Activated CD8-positive, alpha-beta memory T cell treated with anti-CD3 and anti-CD28 coated beads, Interleukin-2, amount 50 U/mL, for 24 hours (primary cell): ENCODE data around the gene RYR1.
"Not testable (repeated sequence)": the region's sequence is repeated elsewhere in the genome, so short reads cannot be mapped to it uniquely, and the experiment has no call there.

Source experiments
- DNase-seq: peaks from one replicate; pipeline ENCODE4 v3.0.0-alpha.2; 2020; ENCODE audit errors: extremely low read depth

RYR1 gene

GRCh38 chr19:38514812-38515633 is 81.5 kb downstream of the RYR1 start:
- no peak for DNase-seq

DNA sequence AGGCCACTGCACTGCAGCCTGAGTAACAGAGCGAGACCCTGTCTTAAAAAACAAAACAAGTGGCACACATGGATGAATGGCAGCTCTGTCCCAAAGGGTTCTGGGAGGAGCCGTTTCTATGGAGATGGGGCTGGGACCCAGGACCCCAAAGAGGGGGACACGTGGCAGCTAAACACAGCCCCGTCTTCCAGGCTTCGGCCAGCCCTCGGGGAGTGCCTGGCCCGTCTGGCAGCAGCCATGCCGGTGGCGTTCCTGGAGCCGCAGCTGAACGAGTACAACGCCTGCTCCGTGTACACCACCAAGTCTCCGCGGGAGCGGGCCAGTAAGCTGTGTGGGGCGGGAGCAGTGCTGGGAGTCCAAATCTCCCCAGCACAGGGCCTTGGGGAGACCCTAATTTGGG is 82.4 kb downstream of the RYR1 start:
- DNase-seq = no peak

DNA sequence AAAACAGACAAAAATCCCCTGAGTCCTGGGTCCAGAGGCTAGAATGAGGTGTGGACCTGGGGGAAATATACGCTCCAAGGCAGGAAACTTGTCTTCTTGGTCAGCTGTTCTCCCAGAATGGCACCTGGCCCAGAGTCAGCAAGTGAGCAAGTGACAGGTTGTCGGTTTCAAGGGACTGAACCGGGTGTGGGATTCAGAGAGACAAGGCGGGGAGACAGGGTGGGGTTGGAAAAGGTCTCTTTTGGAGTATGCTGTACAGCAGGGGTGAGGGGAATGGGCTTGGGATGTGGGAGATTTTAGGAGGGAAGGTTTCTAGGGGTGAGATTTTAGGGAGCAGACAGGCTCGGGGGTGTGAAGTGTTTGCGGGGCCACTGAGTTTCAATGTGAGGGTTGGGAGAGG is 83.3 kb downstream of the RYR1 start:
- no peak for DNase-seq

DNA sequence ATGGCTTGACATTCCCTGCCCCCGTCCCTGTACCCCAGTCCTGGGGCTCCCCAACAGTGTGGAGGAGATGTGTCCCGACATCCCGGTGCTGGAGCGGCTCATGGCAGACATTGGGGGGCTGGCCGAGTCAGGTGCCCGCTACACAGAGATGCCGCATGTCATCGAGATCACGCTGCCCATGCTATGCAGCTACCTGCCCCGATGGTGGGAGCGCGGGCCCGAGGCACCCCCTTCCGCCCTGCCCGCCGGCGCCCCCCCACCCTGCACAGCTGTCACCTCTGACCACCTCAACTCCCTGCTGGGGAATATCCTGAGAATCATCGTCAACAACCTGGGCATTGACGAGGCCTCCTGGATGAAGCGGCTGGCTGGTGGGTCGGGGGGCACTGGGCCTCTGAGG is 83.8 kb downstream of the RYR1 start:
- no peak for DNase-seq

DNA sequence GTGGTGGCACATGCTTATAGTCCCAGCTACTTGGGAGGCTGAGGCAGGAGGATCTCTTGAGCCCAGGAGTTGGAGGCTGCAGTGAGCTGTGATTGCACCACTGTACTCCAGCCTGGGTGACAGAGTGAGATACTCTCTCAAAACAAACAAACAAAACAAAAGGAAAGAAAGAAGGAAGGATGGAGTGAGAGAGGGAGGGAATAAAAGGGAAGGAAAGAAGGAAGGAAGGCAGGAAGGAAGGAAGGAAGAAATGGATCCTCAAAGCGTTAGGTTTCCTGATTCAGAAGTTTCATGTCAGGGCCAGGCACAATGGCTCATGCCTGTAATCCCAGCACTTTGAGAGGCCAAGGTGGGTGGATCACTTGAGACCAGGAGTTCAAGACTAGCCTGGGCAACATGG is 84.5 kb downstream of the RYR1 start:
- DNase-seq = not testable (repeated sequence)

DNA sequence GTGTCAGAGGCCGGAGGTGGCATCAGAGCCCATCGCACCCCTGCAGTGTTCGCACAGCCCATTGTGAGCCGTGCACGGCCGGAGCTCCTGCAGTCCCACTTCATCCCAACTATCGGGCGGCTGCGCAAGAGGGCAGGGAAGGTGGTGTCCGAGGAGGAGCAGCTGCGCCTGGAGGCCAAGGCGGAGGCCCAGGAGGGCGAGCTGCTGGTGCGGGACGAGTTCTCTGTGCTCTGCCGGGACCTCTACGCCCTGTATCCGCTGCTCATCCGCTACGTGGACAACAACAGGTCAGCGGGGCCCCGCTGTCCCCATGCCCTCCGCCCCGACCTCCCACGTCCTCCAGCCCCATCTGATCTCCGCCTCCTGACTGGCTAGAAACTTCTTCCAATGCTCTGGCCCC is 85.7 kb downstream of the RYR1 start:
- DNase-seq = no peak

GRCh38 chr19:38519988-38520387 is 86.5 kb downstream of the RYR1 start:
- no peak for DNase-seq

DNA sequence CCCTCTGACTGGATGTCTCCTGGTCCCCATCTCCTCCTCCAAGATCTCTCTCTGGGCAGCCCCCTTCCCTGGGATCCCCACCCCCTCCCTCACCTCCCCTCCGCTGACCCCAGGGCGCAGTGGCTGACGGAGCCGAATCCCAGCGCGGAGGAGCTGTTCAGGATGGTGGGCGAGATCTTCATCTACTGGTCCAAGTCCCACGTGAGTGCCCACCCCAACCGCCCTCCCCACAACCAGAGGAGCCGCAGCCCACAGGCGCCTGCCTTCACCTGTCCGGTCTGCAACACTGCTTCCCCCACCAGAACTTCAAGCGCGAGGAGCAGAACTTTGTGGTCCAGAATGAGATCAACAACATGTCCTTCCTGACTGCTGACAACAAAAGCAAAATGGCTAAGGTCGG is 89.4 kb downstream of the RYR1 start:
- no peak for DNase-seq

GRCh38 chr19:38523319-38523718 is 89.8 kb downstream of the RYR1 start:
- DNase-seq = no peak

DNA sequence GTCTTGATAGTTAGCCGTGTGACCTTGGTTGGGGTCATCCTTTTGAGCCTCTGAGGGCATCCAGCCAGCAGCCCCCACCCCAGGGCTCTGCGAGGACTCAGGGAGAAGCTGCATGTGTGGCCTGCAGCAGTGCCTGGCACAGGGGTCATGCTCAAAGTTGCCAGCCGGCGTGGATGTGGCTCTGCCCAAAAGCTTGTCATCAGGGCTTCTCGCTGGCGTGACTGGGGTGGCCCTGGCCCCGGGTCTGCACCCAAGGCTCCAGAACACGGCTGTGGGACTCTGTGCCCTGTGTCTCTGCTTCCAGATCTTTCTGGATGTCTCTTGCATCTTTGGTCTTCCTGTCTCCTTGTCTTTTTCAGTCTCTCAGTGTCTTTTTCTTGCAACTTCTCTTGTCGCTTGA is 90.9 kb downstream of the RYR1 start:
- no peak for DNase-seq

DNA sequence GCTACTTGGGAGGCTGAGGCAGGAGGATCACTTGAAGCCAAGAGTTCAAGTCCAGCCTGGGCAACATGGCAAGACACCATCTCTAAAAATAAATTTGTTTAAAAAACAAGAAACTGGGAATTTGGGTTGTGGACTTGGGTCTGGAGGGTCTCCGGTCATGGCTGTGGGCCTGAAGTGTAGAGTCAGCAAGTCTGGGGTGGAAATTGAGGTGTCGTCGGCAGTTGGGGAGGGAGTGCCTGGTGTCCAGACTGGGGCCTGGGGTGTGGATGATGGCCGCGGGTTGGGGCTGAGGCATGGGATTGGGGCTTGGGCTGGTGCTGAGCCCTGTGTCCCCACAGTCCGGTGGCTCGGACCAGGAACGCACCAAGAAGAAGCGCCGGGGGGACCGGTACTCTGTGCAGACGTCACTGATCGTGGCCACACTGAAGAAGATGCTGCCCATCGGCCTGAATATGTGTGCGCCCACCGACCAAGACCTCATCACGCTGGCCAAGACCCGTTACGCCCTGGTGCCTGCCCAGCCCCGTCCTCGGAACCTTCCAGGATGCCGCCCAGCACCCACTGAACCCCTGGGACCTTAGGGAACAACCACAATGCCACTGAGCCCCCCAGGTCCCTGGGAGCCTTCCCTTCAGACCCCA is 91.6 kb downstream of the RYR1 start:
- DNase-seq = no peak

DNA sequence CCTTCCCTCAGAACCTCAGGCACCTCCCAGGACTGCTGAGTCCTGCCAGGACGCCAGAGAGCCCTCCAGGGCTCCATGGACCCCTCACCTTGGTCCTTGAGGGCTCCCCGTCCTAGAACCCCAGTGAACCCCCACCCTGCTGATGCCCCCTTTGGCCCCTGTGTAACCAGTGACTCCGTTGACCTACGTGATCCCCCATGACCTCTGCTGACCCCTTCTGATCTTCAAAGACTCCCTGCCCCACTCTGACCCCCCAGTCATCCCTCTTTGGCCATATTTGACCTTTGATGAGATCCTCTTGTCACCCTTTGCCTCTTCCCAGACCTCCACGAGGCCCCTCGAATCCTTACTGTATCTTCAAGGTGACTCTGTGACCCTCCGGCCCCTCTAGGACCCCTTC is 92.9 kb downstream of the RYR1 start:
- DNase-seq = no peak

- no peak for DNase-seq
Measured at GRCh38 chr19:38527466-38528136, 94.1 kb downstream of the RYR1 start.

GRCh38 chr19:38528213-38528755 is 94.8 kb downstream of the RYR1 start:
- no peak for DNase-seq

GRCh38 chr19:38528931-38529330 is 95.4 kb downstream of the RYR1 start:
- no peak for DNase-seq

DNA sequence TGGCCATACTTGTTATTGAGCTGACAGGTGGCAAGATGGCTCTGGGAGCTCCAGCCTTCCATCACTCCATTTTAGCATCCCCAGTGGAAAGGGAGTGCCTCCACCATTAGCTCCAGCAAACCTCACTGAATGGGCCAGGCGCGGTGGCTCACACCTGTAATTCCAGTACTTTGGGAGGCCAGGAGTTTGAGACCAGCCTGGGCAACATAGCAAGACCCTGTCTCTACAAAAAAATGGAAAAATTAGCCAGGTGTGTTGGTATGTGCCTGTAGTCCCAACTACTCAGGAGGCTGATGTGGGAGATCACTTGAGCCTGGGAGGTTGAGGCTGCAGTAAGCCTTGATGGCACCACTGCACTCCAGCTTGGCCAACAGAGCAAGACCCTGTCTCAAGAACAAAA is 98.0 kb downstream of the RYR1 start:
- DNase-seq = no peak

DNA sequence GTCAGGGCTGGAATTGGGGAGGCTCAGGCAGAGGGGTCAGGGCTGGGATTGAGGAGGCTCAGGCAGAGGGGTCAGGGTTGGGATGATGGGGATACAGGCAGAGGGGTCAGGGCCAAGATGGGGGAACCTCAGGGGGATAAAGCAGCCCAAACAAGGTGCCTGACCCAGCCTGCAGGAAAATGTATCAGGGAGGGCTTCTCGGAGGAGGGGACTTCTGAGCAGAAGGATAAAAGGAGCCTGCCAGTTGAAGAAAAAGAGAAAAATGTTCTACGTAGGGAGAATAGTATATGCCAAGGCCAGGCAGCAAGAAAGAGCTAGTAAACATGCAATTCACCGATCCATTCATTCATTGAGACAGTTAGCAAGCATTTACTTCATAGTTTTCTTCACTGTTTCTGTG is 99.4 kb downstream of the RYR1 start:
- DNase-seq = no peak

- no peak for DNase-seq
Measured at GRCh38 chr19:38534574-38534973, 101.1 kb downstream of the RYR1 start.

- DNase-seq = no peak
Measured at GRCh38 chr19:38535212-38535611, 101.7 kb downstream of the RYR1 start.

DNA sequence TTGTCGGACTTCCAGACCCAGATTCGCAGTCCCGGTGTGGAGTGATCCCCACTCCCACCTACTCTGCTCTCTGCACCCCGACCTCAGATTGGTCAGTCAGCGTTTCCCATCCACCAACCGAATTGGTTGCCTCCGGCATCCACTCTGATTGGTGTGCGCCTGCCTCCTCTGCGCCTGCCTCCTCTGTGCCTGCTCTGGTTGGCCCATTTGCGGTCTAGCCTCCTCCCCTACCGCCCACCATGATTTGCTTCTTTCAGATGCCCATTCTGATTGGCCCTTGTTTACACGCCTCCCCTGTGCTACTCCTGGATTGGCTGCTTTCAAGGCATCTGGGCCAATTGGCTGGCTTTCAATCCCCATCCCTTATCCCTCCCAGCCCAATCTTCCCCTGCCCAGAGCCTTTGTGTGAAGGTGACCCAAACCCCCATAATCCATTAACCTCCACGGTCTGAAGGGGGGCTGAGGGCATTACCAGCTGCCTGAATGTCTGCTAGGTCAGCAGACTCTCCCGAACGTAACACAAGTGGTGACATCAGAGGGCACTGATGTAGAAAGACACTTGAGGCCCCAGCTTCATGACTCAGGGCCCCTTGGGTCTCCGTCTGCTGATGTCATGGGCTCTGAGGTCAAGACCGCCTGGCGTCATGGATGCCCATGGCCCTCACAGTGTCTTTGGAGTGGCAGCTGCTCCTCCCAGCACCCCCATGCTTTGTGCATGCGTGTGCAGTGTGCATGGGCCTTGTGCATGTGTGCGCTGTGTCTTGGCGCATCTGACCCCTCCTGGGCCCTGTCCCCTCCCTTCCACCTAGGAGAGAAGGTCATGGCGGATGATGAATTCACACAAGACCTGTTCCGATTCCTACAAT is 103.8 kb downstream of the RYR1 start:
- no peak for DNase-seq

- no peak for DNase-seq
Measured at GRCh38 chr19:38538386-38538785, 104.9 kb downstream of the RYR1 start.
